Prostate gland (tissue), 2 donors: ENCODE results near the gene PACSIN3.

Experiments
- CTCF ChIP-seq, 4 experiments: fragments of 200-600 bp in 2 of 4; fragments of 450-650 bp in 2 of 4; sonication (generic) in 2 of 4; IDR thresholded peaks; 1 replicate in 3 of 4; 2 replicates in 1 of 4; pipeline ENCODE4 v1.5.1; 2016 to 2019; ENCODE audit warnings: antibody characterized with exemption in 4 of 4, mild to moderate bottlenecking in 2 of 4, moderate library complexity in 2 of 4
- POLR2A ChIP-seq: fragments of 450-650 bp; IDR thresholded peaks from one replicate; pipeline ENCODE4 v1.6.1; 2016; ENCODE audit warnings: antibody characterized with exemption, mild to moderate bottlenecking
- POLR2AphosphoS5 ChIP-seq: sonication (generic); formaldehyde crosslinking; IDR thresholded peaks from one replicate; pipeline ENCODE4 v1.6.1; 2017; ENCODE audit warnings: antibody characterized with exemption

- no peak for TF ChIP-seq POLR2AphosphoS5
- TF ChIP-seq CTCF (IDR thresholded peaks at IDR 0.05), result no peak
- TF ChIP-seq POLR2A, result no peak
Measured at GRCh38 chr11:47183031-47183856, 3.0 kb downstream of the PACSIN3 start.
